Suppressor macrophage treated with lipopolysaccharide for 4 hours (primary cell): ENCODE data around the gene MRPL30.
"Not testable (repeated sequence)": the region's sequence is repeated elsewhere in the genome, so short reads cannot be mapped to it uniquely, and the experiment has no call there.

ENCODE experiments used
- DNase-seq: peaks from one replicate; pipeline ENCODE4 v3.0.0-alpha.2; 2020

The MRPL30 gene

GRCh38 chr2:99180755-99181623 is at the start of gene MRPL30, which contains the start of gene MITD1:
TSS of gene MRPL30 (plus strand) at chr2:99181184. CDS start at chr2:99186204, 5,020 bp downstream.
TSS of gene MITD1 (minus strand) at chr2:99181058. CDS start at chr2:99180981, 77 bp downstream.
- DNase-seq: peak; percentile 97

DNA sequence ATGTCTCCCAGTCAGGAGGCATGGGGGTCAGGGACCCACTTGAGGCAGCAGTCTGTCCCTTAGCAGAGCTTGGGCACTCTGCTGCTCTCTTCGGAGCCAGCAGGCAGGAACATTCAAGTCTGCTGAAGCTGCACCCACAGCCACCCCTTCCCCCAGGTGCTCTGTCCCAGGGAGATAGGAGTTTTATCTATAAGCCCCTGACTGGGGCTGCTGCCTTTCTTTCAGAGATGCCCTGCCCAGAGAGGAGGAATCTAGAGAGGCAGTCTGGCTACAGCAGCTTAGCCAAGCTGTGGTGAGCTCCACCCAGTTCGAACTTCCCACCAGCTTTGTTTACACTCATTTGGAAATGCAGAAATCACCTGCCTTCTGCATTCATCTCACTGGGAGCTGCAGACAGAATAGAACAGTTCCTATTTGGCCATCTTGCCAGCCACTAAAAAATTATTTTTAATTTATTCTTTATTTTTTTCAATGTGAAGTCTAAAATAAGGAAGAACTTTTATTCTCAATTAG is 45.9 kb upstream of the MRPL30 start:
- not testable (repeated sequence) for DNase-seq

GRCh38 chr2:99139003-99139402 is 42.0 kb upstream of the MRPL30 start:
- no peak for DNase-seq

DNA sequence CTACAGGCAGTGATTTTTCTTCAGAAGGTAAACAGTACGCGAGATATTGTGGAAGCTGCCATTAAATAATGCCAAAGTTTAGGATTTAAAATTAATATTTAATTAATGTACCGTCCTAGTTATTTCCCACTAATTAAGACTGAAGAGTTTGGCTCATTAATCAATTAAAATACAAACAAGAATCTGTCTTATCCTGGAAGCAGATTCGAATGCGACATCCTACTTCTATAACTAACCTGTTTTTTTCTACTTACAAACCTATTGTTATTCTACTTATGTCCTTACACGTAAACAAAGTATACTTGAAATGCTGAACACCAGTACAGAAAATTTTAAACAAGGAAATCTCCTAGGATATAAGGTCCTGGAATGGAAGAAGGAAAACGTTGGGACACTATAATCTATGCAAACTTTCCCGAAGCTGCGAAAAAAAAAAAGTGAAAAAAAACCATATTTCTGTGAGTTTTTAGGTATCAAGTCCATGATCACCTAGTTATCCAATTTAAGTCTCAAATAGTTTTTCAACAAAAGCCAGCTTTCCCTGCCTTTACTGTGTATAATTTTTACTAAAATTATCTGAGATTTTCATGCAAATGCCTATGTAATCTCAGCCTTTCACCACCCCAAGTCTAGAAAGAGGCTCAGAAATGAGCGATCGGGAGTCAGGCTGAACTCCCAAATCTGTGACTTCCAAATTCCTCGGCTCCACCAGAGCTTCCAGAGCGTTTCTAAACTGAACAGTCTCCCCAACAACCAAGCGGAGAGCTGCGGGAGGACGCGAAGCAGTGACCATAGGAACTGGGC is 40.7 kb upstream of the MRPL30 start:
- DNase-seq: no peak

GRCh38 chr2:99140860-99141109 is 40.2 kb upstream of the MRPL30 start:
- DNase-seq: peak; percentile 48

- DNase-seq: peak; percentile 91
These were observed 39.6 kb upstream of the MRPL30 start, which contains the start of gene C2orf15 for GRCh38 chr2:99141110-99142108. TSS of gene C2orf15 (plus strand) at chr2:99141707. CDS start at chr2:99150559, 8,852 bp downstream.

DNA sequence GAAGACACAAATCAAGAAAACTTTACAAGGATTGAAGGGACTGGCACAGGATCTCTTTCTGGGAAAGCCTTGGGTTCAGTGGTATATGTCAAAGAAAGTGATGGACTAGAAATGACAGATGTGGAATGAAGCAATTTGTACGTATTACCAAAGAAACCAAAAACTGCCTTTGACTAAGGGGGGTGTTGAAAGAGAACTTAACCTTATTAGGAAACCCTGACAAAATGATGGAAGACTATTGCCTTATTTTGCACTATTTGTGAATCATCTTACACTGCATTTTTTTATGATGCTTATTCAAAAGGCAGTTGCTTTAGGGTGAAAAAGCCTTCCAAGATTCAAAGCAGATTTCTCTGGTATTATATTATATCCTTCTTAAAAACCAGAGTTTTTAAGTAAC is 30.3 kb upstream of the MRPL30 start:
- DNase-seq: peak; percentile 84

GRCh38 chr2:99152199-99152895 is 28.6 kb upstream of the MRPL30 start:
- DNase-seq: no peak

- DNase-seq: no peak
These were observed 26.9 kb upstream of the MRPL30 start for GRCh38 chr2:99153921-99154604.

DNA sequence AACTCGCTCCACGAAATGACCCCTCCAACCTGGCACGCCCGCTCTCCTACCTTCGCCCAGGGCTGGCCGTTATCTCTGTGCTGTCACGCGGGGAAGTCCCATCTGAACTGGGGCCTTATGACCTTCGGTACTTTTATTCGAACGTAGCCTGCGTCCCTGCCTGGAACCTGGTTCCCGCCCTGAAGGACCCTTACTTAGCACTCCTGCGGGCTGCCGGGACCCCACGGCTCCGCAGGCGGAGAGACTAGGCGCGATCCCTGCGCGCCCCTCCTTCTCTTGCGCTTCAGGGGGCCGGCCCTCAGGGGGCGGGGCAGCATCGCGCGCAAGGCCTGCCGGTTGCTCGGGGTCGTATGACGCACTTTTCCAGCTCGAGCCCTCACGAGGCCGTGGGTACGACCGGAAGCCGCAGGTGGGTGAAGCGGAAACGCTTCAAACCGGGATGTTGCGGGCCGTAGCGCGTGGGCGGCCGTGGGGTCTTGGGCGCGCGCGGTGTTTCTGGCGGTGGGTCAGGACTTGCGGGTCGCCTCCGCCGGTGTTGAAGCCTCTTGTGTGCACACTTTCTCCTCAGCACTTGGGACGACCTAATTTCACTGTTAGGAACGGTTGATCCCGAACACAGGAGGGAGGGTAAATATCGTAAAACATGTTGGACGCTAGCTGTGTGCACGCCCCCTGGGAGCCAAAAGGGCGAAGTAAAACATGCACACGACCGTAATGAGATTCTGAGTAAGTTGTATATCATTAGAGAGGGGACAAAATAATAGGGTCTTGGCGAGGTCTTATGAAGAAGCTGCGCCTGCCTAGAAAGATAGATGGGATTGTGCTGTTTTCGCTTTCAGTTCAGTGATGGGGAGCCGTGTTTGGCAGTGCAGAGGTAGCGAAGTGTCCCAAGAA is 26.1 kb upstream of the MRPL30 start, which contains the start of the genes LIPT1 and TSGA10:
Gene LIPT1, plus strand, starts transcription at position 325 of the 894 bp plus-strand sequence. CDS start 6,991 bp downstream, outside the sequence.
Gene TSGA10, minus strand, starts transcription at position 300 of the 894 bp plus-strand sequence. CDS start 45,503 bp downstream, outside the sequence.
- peak; percentile 85 for DNase-seq

- no peak for DNase-seq
These were observed 24.1 kb upstream of the MRPL30 start for GRCh38 chr2:99156891-99157290.

DNA sequence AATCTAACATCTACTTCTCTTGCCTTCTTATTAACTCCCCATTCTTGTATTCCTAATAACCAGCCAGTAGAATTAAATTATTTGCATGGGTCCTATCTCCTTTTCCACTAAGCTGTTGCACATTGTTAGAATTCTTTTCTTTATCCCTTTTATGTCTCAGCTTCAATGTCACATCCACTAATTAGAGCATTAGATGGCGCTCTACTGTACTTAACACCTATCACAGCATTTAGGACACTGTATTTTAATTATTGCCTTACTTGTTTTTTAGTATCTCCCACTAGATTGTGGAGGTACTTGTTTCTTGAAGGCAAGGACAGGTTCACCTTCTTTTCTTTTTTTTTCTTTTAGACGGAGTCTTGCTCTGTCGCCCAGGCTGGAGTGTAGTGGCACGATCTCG is 22.4 kb upstream of the MRPL30 start:
- DNase-seq: no peak

DNA sequence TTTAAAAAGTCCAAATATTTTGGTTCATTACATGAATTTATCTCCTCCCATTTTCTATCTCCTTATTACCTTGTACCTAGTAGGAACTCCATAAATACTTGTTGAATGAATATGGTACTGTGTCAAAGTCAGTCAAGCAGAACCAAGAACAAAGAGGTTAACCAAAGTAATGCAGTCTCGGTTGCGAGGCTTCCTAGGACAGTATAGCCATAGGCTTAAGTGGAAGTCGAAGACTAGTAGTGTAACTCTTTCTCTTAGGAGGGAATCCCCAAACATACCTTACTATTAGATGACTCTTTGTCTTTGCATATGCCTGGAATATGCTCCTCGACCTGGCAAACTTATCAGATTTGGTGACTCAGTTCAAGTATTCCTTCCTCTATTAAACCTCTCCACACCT is 21.4 kb upstream of the MRPL30 start:
- DNase-seq: no peak

GRCh38 chr2:99166218-99166617 is 14.8 kb upstream of the MRPL30 start:
- DNase-seq: no peak

- DNase-seq: no peak
These were observed 11.4 kb upstream of the MRPL30 start for GRCh38 chr2:99169534-99169933.

DNA sequence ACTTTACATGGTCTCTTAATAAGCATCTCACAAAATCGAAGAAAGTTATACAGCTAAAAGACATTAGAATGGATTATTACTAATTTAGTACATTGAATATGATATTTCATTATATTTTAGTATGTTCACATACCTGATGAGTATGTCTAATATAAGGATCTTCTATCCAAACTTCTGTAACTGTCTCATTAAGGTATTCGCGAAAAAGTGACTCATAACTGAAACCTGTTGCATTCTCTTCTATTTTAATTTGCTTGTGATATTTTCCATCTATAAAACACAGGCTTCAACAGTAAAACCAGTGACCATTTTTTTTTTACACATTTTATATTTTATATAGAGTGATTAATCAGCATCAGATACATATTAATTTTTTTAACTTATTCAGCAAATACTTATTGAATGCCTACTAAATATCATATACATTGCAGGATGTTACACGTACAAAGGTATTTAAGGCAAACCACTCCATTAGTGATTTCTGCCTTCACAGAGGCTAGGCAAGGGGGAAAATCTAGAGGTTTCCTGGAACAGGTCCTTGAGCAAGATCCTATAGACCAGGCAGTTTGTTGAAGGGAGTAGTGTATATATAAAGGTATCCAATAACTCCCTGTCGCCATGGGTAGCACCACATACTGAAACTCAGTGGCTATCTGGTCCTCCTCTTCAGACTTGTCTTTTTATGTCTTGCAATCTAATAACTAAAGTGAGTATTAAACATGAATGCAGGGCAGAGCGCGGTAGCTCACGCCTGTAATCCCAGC is 9.4 kb upstream of the MRPL30 start:
- DNase-seq: no peak

GRCh38 chr2:99181624-99182000 is 628 bp downstream of the MRPL30 start:
- peak; percentile 9 for DNase-seq

DNA sequence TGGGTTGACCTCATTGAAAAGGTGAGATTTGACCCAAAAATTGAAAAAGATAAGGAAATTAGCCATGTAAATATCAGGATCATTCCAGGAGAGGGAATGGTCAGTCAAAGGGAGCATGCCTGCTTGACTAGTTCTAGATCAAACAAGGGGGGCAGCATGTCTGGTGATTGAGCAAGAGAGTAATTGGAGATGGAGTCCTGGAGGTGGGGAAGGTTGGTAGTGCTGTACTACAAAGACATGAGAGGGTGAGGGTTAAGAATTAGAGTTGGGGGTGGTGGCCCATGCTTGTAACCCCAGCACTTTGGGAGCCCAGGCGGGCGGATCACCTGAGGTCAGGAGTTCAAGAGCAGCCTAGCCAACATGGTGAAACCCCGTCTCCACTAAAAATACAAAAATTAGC is 2.0 kb downstream of the MRPL30 start:
- DNase-seq: no peak

DNA sequence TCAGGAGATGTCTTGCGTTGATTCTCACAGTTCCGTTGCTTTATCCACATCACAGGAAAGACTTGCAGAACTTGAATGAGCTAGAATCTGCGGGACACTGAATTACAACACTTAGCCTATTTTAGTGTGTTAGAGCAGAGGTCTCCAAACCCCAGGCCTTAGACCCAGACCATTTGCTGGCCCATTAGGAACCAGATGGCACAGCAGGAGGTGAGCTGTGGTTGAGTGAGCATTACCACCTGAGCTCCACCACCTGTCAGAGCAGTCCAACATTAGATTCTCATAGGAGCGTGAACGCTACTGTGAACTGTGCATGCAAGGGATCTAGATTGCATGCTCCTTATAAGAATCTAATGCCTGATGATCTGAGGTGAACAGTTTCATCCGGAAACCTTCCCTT is 3.8 kb downstream of the MRPL30 start:
- no peak for DNase-seq
